GM15510 (cell line): ENCODE measurements around the gene PDLIM3.

ENCODE experiments used
- POLR2A ChIP-seq: IDR thresholded peaks from 3 replicates; pipeline ENCODE4 v1.6.1; 2011; ENCODE audit warnings: borderline replicate concordance; ENCODE audit not compliant: insufficient read length; ENCODE audit errors: extremely low read depth

Gene PDLIM3

DNA sequence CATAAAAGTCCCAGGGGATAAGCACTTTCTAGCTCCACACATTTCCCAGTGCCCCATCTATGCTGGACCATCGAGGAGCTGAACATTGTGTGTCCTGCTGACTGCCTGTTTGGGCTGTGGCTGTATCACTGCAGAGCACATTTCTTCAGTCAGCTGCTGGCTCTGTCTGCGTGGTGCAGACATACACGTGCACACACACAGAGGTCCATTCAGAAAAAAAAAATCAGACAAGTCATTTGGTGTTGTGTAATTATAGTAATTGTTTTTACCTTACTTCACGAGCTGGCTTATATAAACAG is 1.1 kb upstream of the PDLIM3 start:
- TF ChIP-seq POLR2A: no peak

DNA sequence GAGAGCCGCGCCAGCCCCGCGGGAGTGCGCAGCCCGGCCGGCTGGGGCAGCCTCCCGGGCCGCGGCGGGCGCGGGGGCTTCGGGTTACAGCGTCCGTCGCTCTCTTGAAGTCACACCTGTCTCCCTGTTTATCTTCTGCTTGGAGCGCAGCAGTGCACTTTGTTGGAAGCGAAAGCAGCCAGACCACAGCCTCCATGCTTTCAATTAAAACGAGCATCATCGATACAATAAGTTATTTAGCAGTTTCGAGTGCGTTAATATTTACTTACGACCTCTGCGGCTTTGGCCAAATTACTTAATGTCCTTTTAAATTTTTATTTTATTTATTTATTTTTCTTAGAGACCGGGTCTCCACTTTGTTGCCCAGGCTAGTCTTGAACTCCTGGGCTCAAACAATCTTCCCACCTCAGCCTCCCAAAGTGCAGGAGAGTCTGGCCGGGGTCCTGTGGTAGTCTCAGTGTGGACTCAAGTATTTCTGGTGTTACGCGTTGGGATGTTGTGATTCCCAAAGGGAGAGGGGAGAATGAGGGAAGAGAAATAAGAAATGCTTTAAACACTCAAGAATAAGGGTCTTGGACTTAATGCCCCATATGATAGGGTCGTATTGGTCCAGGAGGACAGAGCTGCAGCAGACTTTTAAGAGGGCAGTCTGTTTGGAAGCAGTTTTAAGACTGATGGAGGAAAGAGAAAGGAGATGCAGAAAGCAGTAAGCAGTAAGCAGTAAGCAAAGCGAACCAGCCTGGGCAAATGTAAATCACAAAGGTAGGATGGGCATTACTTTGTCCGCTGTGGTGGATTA is 504 bp upstream of the PDLIM3 start:
- no peak for TF ChIP-seq POLR2A

DNA sequence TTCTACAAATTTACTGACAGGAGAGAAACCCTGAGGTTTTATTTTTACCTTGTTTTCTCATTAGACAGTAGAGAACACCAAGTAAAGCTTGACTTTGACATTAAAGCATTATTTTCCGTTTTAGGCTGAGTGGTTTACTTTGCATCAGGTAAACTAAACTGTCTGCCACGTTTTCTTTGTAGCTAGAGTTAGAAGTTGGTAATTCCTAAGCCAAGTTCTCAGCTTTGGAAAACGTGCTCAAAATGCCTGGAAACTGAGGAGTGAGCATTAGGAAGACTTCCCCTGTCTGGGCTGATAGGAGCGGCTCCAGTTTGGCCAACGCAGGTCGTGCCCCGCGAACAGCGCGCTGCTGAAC is 819 bp downstream of the PDLIM3 start:
- no peak for TF ChIP-seq POLR2A

DNA sequence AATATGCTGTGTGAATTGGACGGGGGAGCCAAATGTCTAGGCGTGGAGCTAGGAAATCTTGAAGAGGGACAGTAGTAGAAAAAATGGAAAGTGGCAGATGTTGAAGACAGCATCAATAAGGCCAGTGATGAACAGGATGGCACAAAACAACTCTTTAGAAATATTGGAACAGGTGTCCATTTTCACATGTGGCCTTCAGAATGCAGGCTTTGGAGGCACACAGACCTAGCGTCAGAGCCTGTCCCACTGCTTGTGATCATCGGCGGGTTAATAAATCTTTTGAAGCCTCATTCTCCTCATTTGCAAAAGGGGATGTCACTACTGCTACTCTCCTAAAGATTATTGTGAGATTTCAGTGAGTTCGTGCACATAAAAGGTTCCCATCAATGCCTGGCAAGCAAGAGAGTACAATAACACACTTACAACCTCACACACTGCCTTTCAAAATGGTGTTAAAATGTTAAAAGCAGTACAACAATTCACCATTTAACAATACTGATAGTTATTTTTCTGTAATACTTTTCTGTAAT is 2.4 kb downstream of the PDLIM3 start:
- TF ChIP-seq POLR2A: no peak

DNA sequence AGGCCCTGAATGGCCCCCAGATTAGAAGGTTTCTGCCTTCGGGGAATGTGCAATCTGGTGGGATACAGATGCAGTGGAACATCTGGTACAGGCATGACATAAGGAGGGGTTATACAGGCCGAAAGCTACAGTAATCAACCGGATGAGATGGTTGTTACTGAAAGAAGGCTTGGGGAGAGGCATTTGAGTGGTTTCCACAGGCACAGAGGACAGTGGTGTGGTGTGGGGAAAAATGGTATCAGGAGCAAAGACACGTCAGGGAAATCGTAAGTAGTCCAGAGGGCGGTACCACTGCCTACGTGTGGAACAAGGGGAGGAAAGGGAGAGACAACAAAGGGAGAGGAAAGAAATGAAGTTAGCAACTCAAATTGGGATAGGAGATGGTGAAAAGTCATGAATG is 3.0 kb downstream of the PDLIM3 start:
- no peak for TF ChIP-seq POLR2A

DNA sequence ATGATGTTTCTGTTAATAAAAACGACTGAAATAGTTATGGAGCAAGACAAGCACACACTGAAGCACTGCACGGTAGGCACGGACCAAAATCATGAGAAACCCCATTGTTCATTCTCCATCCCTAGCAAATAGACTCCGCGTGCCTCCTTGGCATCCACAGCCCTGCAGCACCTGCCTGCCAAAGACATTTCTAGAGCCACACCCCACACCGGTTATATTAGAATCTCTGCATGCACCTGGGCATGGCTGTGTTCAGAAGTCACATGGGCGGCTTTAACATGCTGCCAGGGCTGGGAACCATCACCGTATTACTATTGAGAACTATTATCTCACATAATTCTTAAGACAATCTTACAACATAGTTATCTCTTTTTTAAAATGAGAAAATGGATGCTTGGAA is 5.9 kb downstream of the PDLIM3 start:
- no peak for TF ChIP-seq POLR2A

DNA sequence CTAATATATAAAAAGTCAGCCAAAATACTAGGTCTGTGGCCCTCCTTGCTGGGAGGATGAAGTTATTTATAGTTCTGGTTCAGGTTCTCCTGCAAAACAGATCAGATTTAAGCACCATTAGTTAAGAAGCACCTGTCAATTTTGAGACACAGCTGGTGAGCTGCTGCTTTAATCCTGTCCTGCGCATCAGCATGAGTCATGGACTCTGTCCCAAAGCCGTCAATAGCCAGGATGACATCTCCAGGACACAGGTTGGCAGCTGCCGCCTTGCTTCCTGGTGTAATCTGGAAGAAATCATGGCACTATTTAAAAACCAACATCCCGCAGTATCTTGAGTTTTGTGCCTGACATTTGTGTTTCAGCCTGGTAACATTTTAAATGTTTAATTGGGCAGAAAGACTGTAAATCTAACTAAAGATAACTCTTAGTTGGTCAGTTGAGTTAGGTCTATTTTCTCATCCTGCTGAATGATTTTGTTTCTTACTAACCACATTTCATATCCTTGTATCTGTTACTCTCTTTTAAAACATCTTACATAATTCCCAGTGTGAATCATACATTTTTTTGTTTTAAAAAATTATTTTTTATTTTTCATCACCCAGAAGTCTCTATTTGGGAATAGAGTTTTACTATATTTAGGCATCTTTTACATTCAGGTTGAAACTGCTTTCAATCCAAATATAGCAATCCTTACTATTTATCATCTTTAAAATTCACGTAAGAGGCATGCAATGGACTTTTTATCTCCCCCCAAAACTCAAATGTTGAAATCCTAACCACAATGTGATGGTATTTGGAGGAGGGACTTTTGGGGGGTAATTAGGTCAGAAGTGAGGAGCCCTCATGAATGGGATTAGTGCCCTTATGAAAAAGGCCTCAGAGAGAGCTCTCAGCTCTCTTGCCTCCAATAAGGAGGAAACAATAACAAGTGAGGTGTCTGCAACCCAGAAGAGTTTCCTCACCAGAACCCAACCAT is 10.1 kb downstream of the PDLIM3 start:
- TF ChIP-seq POLR2A: no peak

DNA sequence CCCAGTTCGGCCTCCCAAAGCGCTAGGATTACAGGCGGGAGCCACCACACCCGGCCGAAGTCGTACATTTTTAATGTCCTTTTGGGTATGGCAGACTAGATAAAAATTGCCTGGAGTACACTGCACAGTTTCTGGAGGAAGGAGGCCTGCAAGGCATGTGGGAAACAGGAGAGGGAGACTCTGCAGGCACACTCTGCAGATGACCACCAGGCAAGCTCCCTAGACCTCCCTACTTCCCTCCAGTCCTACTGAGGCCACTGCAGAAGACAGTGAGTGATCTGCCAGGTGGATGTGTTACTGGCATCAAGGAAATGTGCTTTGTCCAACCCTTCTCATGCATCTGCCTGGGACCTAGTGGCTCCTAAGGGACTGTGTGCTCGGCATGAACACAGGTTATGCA is 11.4 kb downstream of the PDLIM3 start:
- no peak for TF ChIP-seq POLR2A

DNA sequence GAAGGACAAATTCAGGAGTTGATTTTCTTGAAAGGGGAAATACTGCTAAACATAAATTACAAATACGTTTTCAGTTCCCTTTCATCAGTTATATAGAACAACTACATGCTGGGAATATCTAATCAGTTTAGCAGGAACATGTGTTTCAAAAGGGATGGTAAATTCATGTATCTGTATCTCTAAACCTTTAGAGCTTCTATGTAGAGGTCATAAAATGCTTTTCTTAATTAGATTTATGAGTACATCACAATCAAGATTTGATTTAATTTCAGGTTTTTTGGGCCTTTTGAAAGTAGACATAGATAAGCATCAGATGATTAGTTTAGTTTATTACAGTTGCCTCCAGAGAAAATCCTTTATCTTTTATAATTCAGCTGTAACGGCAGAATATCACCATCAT is 12.9 kb downstream of the PDLIM3 start:
- TF ChIP-seq POLR2A: no peak

DNA sequence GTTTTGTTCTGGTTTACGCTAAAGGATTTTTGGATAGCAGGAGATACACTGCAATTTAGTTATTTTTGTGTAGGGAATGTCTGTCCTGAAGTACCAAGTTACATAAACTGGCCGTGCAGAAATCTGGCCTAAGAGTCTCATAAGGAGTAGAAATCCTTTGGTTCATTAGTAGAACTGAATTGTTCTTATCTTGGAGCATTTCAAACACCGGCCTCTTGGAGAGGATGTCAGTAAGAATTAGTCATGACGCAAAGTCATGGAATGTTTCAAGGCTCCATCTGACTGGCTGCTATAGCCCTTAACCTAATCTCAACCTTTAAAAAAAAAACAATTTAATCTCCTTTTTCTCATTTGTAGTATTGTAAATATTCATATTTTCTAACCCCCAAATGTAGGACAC is 15.2 kb downstream of the PDLIM3 start:
- TF ChIP-seq POLR2A: no peak

DNA sequence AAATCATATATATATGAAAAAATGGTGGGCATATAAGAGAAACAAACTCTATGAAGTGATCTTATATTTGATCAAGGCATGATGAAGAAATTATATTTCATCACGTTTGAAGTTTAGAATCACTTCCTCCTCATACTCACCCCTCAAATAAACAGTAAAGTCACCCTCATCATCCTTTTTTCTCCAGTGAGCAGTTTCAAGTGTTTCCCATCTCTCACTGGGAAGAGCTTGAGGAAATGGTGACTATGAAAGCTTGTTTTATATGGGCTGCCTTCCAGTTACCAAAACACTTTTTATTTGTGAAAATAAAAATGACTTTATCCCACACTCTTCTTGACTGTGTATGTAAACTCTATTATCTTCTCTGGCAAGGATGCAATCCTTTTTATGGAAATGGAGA is 16.8 kb downstream of the PDLIM3 start:
- TF ChIP-seq POLR2A: no peak

DNA sequence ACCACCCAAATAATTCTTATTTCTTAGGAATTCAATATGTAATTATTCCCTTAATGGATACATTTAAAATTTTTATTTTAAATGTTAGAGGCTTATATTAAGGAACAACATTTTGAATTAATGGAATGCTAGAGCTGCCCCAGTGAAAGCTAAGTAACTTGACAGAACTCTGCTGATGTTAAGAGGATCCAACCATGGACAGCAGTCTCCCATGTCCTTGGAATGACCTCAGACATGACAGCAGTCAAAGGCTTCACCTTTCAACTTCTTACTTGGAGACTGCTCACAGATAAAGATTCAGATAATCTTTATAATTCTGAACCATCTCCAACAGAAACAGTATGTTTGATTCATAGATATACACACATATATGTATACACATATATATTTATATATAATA is 17.2 kb downstream of the PDLIM3 start:
- no peak for TF ChIP-seq POLR2A

DNA sequence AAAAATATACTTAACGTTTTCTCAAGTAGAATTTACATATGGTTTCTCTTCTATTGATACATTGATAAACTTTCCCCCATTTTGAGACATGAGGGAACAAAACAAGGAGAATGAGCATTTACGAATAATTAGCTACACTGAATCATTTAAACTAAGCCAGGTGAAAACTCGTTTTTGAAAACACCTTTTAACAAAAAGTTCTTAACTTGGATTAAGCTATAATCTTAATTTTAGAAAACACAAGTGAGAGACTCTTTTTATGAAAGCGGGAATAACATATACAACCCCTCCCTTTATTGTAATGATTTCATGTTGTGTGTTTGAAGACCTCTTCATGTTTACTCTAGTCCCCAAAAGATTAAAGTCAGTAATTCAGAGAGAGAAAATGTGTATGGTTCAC is 20.1 kb downstream of the PDLIM3 start:
- no peak for TF ChIP-seq POLR2A

DNA sequence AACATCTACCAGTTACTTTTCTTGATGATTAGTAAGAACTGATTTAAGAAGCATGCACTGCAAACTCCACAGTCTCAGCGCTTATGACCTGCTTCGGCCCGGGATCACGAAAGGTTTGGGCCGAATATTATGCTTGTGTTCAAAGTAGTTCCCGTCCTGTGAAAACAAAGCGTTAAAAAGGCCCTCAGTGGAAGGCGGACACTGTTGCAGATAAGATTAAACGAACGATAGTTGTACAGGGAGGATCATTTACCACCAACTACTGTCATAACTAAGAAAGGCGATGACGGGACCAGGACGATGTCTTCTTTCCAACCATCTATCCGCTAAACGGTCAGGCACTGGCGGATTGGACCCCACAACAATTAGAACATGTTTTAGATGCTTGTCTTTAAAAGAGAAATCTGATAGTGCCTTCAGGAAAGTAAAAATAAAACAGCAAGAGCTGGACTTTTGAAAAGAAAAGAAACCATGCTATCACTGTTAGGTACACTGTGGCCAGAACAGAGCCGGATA is 21.1 kb downstream of the PDLIM3 start:
- TF ChIP-seq POLR2A: no peak

DNA sequence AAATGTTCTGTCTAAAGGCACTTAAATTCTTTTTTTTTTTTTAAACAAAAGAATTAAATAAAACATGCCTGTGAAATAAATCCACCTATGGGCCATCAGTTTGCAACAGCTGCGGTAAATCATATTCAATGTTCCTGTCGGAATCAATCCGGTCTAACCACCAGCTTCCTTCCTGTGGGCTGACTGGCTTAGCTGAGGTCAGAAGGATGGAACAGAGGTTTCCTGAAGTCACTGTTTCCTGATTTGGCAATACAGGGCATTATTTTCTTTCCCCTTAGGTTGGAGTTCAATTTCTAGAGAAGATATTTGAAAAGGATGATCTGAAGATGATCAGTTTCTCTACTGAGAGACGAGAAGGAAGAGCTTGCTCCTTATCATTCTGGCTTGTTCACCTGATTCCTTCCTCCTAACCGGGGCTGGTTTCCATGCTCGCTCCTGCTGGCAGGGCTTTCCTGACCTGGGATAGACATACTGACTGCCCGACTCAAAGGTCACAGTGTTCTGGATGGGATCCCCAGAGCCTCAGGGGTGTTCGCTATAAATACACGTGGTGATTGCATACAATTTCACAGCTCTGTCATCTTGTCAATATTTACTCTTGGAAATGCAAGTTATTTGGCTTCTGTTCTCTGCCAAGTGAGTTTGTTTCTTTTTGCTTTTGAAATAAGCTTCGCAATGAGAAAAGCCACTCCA is 21.7 kb downstream of the PDLIM3 start:
- no peak for TF ChIP-seq POLR2A
